HG02610 (cell line): ENCODE results near the gene PLRG1.
"Not testable (repeated sequence)": the region's sequence is repeated elsewhere in the genome, so short reads cannot be mapped to it uniquely, and the experiment has no call there.

Experiments used
- ATAC-seq: cut with Tn5 transposase; IDR thresholded peaks from one replicate; pipeline ENCODE4 v1.9.1; 2021; ENCODE audit warnings: mild to moderate bottlenecking, moderate library complexity; ENCODE audit not compliant: unreplicated experiment

Gene PLRG1

DNA sequence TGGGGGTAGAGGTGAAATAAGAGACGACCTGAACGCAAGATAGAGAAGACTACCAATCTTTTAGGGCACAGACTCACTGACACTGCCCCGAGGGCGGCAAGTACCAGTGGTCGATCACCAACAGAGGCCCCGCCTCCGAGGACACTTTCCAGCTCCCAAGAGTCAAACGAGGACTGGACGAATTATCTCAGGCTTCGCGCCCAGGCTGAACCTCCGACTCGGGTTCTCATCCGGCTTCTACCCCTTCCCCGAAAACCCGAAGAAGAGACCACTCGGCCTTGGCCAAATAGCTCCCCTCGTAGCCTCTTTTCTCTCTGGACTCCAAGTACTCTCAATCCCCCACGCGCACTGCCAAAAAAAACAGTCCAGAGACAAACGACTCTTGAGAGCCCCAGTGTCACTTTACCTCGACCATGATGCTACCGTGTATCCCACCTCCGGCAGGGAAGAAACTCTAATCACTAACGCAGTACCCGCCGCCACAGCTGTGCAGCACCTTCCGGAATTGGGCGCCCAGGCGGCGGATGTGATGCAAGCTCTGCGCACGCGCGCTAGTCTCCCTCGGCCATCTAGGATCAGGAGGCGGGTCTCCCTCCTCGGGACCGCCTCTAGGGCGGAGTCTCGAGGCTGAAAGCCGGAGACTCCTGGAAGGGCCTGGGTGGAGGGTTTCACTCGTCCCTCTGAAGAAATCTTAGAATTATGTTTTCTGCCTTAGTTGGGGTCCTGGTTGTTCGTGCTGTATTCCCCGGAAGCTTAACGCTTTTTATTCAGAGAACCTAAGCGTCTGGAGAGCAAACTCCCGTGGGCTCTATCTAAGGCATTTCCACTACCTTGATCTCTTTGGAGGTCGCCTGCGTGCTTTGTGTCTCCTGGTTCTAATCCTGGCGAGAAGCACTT lies at the start of gene PLRG1:
Gene PLRG1, minus strand, starts transcription at position 507 of the 897 bp plus-strand sequence. Its CDS starts 92 bp downstream, at position 415.
- ATAC-seq, result peak; percentile 97

- ATAC-seq, result no peak
Observed at GRCh38 chr4:154597798-154598774, 47.9 kb upstream of the PLRG1 start.

- ATAC-seq, result not testable (repeated sequence)
Observed at GRCh38 chr4:154597281-154597680, 47.1 kb upstream of the PLRG1 start.

- no peak for ATAC-seq
Observed at GRCh38 chr4:154595807-154596206, 45.6 kb upstream of the PLRG1 start.

DNA sequence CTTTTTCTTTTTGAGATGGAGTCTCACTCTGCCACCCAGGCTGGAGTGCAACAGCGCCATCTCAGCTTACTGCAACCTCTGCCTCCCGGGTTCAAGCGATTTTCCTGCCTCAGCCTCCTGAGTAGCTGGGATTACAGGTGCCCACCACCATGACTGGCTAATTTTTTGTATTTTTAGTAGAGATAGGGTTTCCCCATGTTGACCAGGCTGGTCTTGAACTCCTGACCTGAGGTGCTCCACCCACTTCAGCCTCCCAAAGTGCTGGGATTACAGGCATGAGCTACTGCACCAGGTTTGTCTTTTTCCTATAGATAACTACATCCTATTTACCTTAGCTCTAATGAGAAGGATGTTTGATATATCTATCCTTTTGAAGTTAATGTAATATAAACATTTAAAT lies 44.1 kb upstream of the PLRG1 start:
- not testable (repeated sequence) for ATAC-seq

- ATAC-seq, result no peak
Observed at GRCh38 chr4:154593868-154594267, 43.7 kb upstream of the PLRG1 start.

DNA sequence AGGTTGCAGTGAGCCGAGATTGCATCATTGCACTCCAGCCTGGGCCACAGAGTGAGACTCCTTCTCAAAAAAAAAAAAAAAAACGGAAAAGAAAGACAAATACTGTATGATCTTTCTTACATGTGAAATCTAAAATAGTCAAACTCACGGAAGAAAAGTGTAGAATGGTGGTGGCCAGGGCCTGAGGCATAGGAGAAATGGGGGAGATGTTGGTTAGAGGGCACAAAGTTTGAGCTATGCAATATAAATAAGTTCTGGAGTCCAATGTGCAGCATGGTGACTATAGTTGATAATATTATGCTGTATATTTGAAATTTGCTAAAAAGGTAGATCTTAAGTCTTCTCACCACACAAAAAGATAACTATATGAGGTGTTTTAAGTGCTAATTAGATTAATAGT lies 41.7 kb upstream of the PLRG1 start:
- no peak for ATAC-seq

DNA sequence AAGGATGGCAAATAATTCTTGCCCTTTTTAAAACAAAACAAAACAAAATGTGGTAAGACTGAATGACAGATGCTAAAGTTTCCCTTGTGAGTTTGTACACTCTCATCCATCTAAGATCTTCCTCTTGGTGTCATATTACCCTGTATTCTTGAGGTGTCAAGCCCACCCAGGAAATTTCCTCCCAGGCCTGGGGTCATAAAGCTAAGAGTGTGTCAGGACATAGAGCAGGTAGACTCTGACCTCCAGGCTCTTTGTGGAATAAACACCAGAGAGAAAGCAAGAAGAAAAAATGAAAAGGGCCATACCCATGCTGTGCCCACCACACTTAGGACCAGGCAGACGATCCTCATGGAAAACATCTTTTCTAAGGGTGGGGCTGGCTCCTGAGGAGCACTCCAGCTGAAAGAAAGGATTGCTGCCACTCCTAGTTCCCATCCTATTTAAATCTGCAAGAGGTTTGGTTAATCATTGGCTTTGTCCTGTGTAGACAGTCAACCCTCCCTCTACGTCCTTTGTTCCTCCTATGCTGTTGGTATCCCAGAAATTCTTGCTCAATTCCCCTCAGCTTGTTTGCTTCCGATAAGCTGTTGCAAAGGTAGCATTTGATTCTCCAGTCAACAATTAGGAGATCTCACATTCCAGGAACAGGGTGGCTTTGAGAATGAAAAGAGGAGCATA lies 40.3 kb upstream of the PLRG1 start, which contains the start of gene FGA:
Gene FGA, minus strand, starts transcription at position 414 of the 678 bp plus-strand sequence. Its CDS starts 55 bp downstream, at position 359.
- ATAC-seq, result no peak

DNA sequence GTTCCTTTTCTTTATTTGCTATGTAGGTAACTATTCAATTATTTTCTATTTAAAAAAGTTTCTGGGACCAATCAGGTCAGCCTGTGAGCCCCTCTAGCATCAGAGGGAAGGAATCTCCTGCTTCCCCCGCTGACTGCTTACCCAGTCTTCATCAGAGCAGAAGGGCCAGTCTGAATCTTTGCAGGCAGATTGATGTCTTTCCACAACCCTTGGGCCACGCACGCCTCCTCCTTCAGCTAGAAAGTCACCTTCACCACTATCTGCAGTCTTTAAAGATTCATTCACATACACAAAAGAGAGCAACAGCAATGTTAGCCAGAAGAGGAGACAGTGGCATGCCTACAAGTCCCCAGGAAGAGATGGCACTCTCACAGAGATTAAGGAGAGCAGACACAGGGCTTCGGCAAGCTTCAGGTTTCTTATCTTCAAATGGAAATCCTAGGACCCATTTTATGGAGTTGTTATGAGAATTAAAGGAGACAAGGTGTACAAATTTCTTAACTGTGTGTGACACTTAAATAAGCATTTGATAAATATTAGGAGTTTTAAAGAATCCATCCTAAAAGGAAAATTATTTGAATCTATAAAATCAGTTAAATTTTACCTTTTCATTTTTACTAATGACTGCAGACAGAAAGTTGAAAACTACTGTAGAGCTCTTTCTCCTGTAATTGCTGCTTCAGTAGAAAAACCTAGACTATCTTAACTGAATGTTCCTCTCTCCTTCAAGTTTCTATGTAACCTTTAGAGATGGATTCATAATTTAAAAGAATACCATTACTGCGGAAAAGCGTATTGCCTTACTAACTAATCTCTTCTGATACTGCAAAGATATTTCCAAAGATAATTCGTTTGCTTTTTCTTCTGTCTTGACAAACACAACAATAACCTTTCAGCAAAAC lies 39.3 kb upstream of the PLRG1 start:
- ATAC-seq, result no peak

GRCh38 chr4:154588198-154588597 lies 38.0 kb upstream of the PLRG1 start:
- no peak for ATAC-seq

- ATAC-seq, result no peak
Observed at GRCh38 chr4:154586296-154587033, 36.3 kb upstream of the PLRG1 start.

GRCh38 chr4:154585369-154586018 lies 35.3 kb upstream of the PLRG1 start:
- no peak for ATAC-seq

GRCh38 chr4:154584259-154584658 lies 34.1 kb upstream of the PLRG1 start:
- ATAC-seq, result no peak

- ATAC-seq, result no peak
Observed at GRCh38 chr4:154583677-154584076, 33.5 kb upstream of the PLRG1 start.

DNA sequence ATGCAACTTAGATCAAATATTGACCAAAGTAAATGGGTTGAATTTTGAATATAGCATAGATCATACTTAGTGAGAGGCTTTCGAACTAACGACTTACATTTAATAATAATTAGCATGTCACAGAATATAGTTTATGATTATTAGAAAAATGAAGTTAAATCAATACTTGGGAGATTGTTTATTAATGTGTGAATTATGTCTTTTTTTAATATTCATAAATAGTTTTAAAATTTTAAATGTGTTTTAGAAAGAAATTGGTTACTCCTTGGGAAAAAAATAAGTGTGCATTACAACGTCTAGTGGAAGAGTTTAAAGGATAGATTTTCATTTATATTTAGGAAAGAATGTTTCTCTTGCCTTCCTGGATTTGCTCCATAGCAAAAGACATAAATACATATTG lies 33.0 kb upstream of the PLRG1 start:
- no peak for ATAC-seq

- no peak for ATAC-seq
Observed at GRCh38 chr4:154582723-154583122, 32.5 kb upstream of the PLRG1 start.

DNA sequence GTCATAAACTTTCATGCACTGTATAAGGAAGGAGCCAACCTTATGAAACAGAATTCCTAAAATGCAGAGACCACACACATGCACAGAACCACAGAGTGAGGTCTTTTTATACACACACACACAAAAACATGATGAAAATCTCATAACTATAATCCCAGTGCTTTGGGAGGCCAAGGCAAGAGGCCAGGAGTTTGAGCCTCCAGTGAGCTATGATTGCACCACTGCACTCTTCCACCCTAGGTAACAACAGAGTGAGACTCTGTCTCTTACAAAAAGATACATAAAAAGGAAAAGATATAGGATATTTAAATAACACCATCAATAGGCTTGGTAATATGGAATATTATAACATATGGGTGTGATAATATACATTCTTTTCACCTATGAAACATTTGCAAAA lies 29.7 kb upstream of the PLRG1 start:
- no peak for ATAC-seq

DNA sequence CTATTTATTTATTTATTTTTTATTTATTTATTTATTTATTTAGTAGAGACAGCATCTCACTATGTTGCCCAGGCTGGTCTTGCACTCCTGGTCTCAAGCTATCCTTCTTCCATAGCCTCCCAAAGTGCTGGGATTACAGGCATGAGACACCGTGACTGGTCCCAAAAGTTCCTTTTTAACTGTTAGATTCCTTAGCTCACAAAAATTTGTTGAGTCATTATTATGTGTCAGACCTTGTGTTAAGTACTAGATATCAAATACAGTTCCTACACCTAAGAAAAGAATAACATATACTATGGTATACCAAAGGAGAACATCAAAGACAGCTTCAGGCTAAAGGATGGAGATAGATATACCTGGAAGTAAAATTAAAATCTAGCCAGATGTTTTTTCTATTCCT lies 28.7 kb upstream of the PLRG1 start:
- ATAC-seq, result no peak

DNA sequence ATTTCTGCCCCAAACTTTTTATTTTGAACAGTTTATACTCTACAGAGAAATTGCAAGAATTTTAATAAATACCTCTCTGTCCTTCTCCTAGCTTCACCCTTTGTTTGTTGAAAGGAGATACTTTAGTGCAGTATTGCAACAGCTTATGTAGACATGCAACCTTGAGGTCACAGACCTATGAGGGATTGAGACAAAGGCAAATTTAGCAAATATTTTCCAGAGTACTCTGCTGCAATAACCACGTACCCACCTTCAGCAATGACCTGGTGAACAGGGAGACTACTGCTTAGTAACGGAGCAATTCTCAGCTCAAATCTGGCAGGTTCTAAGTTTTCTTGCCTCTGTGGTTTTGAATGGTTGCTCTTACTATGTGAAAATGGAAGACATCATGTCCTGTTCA lies 27.1 kb upstream of the PLRG1 start:
- ATAC-seq, result no peak
